HFFc6 (cell line): ENCODE results near the gene FAM131B. TPM values are rescaled to one million over a fixed set of nuclear protein-coding genes. Genes with fewer than 3 reads are reported as not detected.

Experiments used
- DNase-seq: peaks from one replicate; pipeline ENCODE4 v3.0.0-alpha.2; 2018
- H3K27ac Mint-ChIP-seq: 2 replicates; pipeline ENCODE4 v1.8.0; 2020; ENCODE audit warnings: mild to moderate bottlenecking, mixed read lengths
- H3K27me3 Mint-ChIP-seq: 2 replicates; pipeline ENCODE4 v1.8.0; 2021; ENCODE audit warnings: mild to moderate bottlenecking, moderate library complexity, mixed read lengths; ENCODE audit not compliant: insufficient read depth
- H3K36me3 Mint-ChIP-seq: 2 replicates; pipeline ENCODE4 v1.8.0; 2021; ENCODE audit warnings: low read depth, mixed read lengths
- H3K4me1 Mint-ChIP-seq: 2 replicates; pipeline ENCODE4 v1.8.0; 2020; ENCODE audit warnings: low read depth, mixed read lengths
- H3K4me3 Mint-ChIP-seq: 2 replicates; pipeline ENCODE4 v1.8.0; 2020; ENCODE audit warnings: mild to moderate bottlenecking, moderate library complexity, mixed read lengths
- H3K9me3 Mint-ChIP-seq: 2 replicates; pipeline ENCODE4 v1.8.0; 2020; ENCODE audit warnings: mild to moderate bottlenecking, mixed read lengths
- total RNA-seq, 6 experiments: library from RNA; stranded (reverse); fragmentation: NEBNext Ultra II Directional; extraction: Animal tissue kit (Norgen Biotek cat#: 25700); gene quantifications; 2 replicates in 1 of 6; 3 replicates in 5 of 6; pipeline ENCODE4 v1.2.3, GENCODE V29; 2021
- TF ChIP-seq, protein P1 (sequence below): fragments of 200-600 bp; sonication (generic); IDR thresholded peaks from 2 replicates; pipeline ENCODE4 v1.5.0; 2021; ENCODE audit warnings: antibody characterized with exemption, mild to moderate bottlenecking

The FAM131B gene
- total RNA-seq, 6 experiments from 2014 or later = 0.70 to 1.3 (median 0.98) TPM

DNA sequence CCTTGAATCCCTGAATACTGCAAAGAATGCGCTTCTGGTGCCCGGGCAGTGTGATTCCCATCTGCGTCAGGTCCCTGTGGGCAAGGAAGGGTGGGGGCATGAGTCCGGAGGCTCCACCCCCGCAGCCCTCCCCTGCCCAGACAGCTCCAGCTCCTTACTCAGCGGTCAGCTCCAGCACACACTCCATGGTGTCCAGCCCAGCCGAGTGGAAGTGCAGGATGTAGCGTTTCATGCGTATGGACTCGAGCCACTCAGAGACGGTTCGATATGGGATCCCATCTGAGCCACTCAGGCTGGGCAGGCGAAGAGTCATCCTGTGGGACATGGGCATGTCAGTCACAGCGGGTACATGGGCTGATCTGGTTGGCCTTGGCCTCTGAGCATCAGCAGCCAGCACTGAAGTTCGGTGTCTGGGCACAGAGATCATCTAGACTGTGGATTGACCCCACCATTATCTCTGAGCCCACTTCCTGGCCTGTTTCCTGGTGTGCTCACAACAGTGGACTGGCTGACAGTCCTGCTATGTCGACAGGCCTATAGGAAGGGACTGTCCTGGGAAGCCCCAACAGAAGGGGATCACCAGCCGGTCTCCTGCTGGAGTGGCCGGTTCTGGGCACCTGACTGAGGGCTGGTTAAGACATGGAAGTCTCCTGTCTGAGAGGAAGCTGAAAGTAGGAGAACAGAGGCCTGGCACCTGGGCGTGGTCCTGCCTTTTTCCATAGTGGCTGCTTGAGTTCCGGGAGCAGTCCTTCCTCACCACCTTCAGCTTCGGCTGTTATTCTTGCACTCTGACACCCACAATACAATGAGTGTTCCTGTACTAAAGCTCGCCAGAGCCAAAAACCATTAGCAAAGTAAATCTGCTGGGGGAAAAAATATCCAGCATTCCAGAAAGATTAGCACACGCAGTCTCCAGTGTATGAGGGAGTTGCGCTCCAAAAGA, 29.2 kb upstream of the FAM131B start:
- peaks cover 63% of the 10 kb centered on the region for H3K4me1 Mint-ChIP-seq
- H3K9me3 Mint-ChIP-seq = peaks cover 5% of the 10 kb centered on the region; the same call in 1 of the 2 replicates
- TF ChIP-seq, protein P1, sequence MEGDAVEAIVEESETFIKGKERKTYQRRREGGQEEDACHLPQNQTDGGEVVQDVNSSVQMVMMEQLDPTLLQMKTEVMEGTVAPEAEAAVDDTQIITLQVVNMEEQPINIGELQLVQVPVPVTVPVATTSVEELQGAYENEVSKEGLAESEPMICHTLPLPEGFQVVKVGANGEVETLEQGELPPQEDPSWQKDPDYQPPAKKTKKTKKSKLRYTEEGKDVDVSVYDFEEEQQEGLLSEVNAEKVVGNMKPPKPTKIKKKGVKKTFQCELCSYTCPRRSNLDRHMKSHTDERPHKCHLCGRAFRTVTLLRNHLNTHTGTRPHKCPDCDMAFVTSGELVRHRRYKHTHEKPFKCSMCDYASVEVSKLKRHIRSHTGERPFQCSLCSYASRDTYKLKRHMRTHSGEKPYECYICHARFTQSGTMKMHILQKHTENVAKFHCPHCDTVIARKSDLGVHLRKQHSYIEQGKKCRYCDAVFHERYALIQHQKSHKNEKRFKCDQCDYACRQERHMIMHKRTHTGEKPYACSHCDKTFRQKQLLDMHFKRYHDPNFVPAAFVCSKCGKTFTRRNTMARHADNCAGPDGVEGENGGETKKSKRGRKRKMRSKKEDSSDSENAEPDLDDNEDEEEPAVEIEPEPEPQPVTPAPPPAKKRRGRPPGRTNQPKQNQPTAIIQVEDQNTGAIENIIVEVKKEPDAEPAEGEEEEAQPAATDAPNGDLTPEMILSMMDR = no peak
- H3K4me3 Mint-ChIP-seq = peak overlapping the region; percentile 50
- peak; percentile 80 for DNase-seq
- peaks cover 36% of the 10 kb centered on the region for H3K27me3 Mint-ChIP-seq
- H3K36me3 Mint-ChIP-seq = peaks cover 29% of the 10 kb centered on the region
- peak overlapping the region; percentile 85 for H3K27ac Mint-ChIP-seq

DNA sequence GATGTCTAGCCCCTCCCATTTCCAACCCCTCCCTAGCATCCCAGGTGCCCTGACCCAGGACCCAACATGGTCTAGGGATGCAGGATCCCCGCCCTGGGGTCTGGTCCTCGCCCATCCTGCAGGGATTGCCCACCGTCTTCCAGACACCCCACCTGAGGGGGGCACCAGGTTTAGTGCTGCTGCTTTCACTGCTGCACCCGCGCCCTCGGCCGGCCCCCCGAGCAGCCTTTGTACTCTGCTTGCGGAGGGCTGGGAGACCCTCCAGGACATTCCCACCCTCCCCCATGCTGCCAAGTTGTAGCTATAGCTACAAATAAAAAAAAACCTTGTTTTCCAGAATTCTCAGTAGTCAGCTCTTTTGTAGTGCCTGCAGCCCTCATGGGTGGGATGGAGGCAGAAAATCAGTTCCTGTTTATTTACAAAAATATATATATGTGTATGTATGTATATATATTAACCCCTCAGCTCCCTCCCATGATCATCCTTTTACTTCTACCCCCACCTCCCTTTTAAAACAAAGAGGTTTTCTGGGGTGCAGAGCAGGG, 28.3 kb upstream of the FAM131B start:
- peak overlapping the region; percentile 67 for H3K4me3 Mint-ChIP-seq
- H3K27ac Mint-ChIP-seq = peak overlapping the region; percentile 85
- peaks cover 29% of the 10 kb centered on the region for H3K36me3 Mint-ChIP-seq
- DNase-seq = no peak
- peaks cover 5% of the 10 kb centered on the region; the same call in 1 of the 2 replicates for H3K9me3 Mint-ChIP-seq
- H3K4me1 Mint-ChIP-seq = peaks cover 59% of the 10 kb centered on the region
- TF ChIP-seq, protein P1 = no peak
- H3K27me3 Mint-ChIP-seq = peaks cover 30% of the 10 kb centered on the region

DNA sequence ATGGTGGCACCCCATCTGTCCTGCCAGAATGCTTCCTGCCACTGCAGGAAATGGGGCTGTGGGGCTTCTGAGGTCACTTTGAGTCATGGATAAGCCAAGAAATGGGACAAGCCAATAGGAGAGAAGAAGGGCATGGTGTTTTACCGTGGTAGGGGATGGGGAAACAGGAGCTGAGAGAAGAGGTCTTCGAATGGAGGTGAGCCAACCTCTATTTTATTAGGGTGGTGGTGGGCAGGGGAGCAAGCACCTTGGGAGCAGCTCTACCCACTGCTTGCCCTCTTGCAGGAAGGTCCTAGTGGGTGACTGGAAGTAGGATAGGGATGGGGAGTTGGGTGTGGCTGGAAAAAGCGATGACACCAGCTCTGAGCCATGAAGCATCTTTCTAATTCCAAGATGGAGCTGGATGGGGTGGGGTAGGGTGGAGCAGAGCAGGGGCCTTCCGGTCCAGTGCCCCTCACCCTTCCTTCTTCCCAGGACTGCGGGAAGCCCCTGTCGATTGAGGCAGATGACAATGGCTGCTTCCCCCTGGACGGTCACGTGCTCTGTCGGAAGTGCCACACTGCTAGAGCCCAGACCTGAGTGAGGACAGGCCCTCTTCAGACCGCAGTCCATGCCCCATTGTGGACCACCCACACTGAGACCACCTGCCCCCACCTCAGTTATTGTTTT, 27.7 kb upstream of the FAM131B start:
- TF ChIP-seq, protein P1 = no peak
- Mint-ChIP-seq H3K9me3 (peaks cover 5% of the 10 kb centered on the region; the same call in 1 of the 2 replicates), H3K36me3 (peaks cover 29% of the 10 kb centered on the region), H3K4me1 (peaks cover 59% of the 10 kb centered on the region), H3K4me3 (peak overlapping the region; percentile 67), H3K27ac (peak overlapping the region; percentile 73), H3K27me3 (peaks cover 28% of the 10 kb centered on the region)
- DNase-seq = no peak

DNA sequence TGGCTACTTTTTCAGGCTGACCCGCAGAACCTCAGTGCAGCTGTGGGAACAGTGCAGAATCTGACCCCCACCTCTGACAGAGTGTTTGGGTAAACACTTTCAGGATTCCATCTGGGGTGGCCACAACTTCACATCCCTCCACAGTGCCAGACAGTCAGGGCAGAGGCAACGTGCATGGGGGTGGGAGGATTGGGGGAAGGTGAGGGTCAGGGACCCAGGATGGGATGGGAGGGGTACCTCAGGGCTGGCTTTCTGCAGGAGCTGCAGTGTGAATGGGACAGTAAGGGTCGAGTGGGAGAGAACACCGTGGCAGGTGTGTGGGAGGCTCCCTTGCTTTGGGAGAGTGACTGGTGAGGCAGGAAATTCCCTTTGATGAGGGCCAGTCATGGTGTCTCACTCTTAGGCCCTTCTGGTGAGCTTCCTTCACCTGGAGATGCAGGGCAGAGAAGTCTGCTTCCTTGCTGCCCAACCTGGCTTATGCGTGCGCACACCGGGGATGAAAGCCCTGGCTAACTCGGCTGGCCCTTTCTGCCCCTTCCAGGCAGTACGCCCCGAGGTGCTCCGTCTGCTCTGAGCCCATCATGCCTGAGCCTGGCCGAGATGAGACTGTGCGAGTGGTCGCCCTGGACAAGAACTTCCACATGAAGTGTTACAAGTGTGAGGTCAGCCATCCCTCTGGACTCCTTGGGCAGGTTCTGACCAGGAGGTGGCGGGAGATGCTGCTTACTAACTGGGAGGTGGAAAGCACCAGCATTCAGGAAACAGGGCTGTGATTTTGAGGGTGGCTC, 27.0 kb upstream of the FAM131B start:
- peaks cover 24% of the 10 kb centered on the region for H3K27me3 Mint-ChIP-seq
- DNase-seq = no peak
- peak overlapping the region; percentile 73 for H3K27ac Mint-ChIP-seq

More for the DNA sequence above, 27.0 kb upstream of the FAM131B start:
- peaks cover 59% of the 10 kb centered on the region for H3K4me1 Mint-ChIP-seq
- TF ChIP-seq, protein P1 = peak; percentile 46
- H3K36me3 Mint-ChIP-seq = peaks cover 29% of the 10 kb centered on the region
- H3K9me3 Mint-ChIP-seq = peaks cover 5% of the 10 kb centered on the region; the same call in 1 of the 2 replicates
- H3K4me3 Mint-ChIP-seq = peak overlapping the region; percentile 67
